Measurements from ENCODE around the gene FHIT.
A peak's percentile ranks its signal among the peaks of the same experiment; 100 is the strongest.

DNA sequence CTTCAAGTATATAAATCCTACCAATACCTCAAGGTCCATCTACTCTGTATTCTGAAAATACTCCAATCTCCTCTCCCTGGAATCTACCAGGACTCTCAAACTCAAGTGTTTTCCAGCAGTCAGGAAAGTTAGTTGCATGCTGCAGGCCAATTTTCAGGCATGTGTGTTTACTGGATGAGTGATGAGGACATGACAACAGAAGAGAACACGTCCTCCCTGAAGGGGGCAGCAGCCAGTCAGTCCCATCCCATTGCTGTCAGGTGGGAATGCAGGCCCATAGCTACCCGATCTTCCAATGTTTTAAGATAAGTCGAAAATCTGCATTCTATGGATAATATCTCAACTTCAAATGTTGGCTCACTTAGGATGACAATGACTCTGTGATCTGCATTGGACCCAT, 496.2 kb downstream of the FHIT start:
- TF ChIP-seq, protein P1, sequence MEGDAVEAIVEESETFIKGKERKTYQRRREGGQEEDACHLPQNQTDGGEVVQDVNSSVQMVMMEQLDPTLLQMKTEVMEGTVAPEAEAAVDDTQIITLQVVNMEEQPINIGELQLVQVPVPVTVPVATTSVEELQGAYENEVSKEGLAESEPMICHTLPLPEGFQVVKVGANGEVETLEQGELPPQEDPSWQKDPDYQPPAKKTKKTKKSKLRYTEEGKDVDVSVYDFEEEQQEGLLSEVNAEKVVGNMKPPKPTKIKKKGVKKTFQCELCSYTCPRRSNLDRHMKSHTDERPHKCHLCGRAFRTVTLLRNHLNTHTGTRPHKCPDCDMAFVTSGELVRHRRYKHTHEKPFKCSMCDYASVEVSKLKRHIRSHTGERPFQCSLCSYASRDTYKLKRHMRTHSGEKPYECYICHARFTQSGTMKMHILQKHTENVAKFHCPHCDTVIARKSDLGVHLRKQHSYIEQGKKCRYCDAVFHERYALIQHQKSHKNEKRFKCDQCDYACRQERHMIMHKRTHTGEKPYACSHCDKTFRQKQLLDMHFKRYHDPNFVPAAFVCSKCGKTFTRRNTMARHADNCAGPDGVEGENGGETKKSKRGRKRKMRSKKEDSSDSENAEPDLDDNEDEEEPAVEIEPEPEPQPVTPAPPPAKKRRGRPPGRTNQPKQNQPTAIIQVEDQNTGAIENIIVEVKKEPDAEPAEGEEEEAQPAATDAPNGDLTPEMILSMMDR (IDR thresholded peaks at IDR 0.05) = peak; percentile 66
- TF ChIP-seq EZH2 (IDR thresholded peaks at IDR 0.05) = no peak

All from neural progenitor cell (in vitro differentiated cells).